Activated naive CD4-positive, alpha-beta T cell treated with Interleukin-2 at 50 U/mL for 16 hours (primary cell): ENCODE results near the gene EFEMP2.

Source experiments
- DNase-seq: peaks from one replicate; pipeline ENCODE4 v3.0.0-alpha.2; 2020

Gene EFEMP2

DNA sequence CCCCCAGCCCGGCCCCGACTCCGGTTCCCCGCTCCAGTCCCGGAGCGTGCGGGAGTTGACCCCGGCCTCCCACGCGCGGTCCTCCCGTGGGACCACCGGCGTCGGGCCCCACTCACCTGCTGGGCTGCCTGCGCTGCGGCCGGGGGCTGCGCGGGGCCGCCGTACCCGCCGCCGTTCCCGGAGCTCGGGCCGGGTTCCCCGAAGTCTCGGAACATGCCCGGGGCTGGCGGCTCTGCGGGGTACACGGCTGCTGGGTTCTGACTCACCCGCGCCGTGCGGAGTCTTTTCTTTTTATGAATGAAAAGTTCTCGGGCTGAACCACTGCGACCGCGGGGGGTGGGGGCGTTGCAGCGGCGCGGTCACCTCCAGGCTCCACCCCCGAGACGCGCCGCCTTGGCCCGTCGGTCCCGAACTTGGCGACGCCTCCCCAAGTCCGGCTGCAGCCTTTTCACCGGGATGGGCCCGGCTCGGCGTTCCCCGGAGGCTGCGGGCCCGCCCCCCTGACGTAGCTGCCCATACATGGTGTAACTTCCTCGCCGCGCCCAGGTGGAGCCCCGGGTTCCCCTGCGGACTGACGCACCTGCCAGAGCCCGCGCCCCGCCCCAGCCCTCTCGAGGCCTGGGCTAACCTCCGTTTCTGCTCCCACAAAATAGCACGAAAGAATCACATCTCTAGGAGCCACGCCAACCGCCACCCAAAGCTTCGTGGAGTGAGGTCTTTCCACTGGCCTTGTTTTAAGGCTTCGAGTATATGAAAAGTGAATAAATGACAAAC, 27.7 kb upstream of the EFEMP2 start, which contains the start of gene FOSL1:
Gene FOSL1, minus strand, starts transcription at position 264 of the 774 bp plus-strand sequence. Its CDS starts 49 bp downstream, at position 215.
- peak; percentile 95 for DNase-seq

DNA sequence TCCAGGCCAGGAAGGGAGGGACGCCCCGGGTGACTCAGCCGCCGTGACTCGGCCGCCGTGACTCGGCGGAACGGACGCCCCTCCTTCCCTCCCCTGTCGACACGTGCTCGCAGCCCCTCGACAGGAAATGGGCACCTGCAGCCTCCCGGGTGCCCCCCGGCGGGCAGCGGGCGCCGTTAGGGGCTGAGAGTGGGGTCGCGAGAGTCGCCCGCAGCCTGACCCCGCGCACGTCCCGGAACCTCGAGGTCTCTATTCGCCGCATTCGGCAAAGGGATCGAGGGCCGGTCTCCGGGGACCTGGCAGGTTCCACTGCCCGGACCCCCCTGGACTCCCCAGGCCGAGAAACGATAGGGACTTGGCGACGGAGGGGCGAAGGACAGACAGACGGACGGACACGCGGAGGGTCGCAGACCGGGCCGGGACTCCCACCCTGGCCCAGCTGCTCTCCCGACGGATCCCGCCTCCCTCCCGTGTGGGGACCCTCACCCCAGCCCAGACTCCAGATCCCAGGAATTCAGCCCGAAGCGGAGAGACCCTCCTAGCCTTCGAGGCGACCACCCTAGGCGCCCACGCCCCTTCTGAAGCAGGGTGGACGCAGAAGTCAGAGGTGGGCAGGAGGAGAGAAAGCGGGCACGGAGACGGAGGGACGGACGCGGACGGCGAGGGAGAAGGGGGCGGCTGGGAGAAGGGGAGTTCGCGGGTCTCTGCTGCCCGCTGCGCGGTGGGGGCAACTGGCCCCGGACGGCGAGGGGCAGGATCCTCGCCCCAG, 26.9 kb upstream of the EFEMP2 start:
- peak; percentile 80 for DNase-seq

DNA sequence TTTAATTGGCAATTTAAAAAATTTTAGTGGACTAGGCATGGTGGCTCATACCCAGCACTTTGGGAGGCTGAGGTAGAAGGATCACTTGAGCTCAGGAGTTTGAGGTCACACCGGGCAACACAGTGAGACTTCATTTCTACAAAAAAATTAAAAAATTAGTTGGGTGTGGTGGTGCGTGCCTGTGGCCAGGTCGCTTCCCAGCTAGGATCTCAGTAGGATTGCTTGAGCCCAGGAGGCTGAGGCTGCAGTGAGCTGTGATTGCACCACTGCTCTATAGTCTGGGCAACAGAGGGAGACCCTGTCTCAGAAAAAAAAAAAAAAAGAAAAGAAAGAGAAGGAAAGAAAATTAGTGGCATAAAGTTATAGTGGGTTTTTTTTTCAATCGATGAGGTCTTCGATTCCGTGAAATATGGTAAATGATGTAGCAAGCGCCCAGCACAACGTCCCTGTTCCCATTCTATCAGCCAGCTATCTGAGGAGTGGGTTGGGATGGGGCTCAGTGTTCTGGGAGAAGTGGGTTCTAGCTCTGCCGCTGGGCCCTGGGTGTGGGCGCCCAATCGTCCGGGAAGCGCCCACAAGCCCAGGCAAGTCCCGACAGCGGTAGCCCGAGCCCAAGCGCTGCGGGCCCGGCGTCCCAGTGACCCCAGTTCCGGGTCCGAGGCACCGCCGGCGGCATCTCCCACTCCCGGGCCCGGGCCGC, 26.2 kb upstream of the EFEMP2 start:
- no peak for DNase-seq

DNA sequence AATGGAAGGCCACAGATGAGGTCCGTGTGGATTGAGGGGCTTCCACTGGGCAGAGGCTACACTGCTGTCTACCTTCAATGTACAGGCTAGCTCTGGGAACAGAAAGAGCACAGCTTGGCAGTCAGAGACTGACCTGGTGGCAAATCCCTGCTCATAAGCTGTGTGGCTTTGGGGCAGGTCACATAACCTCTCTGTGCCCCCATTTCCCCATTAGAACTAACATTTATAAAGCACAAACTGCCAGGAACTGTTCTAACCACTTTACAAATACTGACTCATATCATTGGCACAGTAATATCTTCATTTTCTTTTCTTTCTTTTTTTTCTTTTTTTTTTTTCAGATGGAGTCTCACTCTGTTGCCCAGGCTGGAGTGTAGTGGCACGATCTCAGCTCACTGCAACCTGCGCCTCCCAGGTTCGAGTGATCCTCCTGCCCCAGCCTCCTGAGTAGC, 24.4 kb upstream of the EFEMP2 start:
- no peak for DNase-seq

DNA sequence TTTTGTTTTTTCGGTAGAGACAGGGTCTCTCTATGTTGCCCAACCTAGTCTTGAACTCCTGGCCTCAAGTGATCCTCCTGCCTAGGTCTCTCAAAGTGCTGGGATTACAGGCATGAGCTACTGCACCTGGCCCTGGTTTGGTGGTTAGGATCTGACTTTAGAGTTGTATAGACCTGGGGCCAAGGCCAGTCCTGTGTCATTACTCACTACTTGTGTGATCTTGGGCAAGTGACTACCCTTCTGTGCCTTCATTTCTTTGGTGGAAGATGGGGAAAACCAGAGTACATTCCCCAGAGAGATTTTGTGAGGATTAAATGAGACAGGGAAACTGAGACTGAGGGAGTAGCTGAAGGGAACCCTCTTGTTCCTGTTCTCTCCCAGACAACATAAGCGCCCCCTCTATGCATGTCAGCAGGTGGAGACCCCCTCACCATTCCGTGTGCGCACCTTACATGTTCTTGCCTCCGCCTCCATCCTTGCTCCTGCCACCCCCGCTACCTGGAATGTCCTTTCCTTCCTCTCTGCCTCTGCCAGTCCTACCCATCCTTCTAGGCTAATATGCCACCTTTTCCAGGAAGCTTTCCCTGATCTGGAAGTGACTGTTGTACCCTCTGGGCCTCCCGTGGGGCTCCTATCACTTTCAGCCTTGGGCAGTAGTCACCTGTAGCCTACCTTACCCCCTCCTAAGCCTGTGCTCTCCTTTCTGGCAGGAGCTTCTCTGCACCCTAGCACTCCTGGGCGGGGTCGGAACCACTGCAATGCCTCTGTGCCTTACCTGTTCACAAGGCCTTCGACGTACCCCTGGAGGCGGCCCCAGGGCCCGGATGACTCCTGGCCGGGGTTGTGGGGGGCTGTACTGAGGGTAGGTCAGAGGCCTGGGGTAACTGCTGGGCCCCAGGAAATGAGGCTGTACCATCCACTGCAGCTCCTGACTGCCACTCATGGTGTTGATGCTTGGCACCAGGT, 23.7 kb upstream of the EFEMP2 start:
- no peak for DNase-seq

DNA sequence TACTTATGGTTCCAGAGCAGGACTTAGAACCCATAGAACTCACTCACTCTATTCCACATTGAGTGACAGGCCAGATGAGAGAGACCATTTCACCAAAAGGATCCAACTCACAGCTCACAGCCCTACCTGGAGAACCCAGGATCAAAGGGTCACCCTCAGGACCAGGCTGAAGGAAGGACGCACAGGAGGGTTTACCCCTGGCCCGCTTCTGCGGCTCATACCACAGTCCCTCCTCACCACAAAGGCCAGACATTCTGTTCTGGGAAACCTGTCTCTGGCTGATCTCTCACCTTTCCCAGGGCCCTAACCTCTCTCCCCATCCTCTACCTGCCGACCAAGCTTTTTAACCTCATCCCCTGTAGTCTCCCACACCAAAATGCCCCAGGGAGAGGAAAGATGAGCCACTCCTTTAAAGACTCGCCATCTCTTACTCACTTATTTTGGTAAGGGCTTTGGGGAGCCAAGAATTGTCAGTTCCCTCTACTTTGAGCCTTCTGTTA, 22.9 kb upstream of the EFEMP2 start:
- DNase-seq = no peak

DNA sequence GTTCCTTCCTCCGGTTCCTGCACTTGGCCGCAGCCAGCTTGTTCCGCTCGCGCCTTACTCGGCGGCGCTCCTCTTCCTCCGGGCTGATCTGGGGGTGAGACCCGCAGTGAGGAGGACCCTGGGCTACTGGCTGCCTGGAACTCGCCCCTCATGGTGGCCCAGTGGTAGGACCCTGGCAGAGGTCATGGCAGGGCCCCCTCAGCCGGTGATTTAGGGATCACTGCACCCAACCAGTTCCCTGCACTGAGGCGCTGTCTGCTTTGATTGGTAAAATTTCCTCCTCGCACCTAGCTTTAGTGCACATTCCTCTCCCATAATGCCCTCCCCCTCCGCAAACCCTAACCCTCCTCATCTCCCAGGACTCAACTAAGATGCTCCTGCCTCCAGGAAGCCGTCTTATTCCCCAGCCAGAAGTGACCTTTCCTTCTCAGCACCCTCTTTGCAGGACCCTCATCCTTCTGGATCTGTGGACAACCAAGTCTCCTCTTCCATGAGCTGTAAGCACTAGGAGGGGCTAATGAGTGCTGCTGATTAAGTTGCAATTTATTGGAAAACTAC, 21.5 kb upstream of the EFEMP2 start:
- peak; percentile 34 for DNase-seq

DNA sequence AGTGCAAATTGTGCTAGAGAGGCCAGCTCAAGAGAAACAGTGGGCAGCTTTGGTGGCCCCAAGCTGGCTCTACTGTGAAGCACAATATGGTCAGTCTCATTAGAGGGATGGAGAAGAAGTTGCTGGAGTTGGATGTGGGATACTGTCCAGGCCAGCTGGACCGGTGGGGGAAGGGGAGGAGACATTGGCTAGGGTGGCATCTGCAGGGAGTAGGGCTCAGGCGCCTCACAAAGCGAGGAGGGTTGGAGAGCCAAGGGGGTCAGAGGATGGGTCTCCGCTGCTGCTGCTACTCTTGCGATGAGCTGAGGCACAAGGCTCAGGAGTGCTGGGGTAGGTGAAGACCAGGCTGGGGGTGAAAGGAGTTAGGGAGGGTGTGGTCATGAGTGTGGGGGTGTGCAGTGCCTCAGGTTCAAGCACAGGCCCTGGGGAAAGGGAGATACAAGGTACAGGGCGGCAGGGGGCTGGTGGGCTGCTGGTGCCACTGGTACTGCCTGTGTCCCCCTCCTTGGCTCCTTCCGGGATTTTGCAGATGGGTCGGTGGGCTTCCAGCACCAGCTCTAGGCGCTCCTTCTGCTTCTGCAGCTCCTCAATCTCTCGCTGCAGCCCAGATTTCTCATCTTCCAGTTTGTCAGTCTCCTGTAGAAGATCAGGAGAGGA, 20.2 kb upstream of the EFEMP2 start:
- no peak for DNase-seq

DNA sequence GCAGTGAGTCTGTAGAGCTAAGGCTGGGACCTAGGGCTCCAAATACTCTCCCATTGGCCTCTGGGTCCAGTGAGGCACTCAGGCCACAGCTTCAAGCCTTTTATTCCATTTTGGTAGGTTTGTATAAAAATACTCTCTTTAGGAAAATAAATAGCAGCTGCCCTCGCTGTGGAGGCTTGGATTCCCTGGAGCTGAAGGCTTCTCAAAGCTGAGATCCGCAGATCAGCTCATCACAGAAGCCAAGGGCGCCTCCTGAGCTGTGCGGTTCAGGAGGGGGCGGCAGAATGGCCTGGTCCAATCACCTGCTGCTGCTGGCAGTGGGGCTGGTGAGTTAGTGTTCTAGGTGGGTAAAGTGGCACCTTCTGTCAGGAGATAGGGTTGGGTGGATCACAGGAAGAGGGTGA, 19.5 kb upstream of the EFEMP2 start:
- DNase-seq = peak; percentile 35

DNA sequence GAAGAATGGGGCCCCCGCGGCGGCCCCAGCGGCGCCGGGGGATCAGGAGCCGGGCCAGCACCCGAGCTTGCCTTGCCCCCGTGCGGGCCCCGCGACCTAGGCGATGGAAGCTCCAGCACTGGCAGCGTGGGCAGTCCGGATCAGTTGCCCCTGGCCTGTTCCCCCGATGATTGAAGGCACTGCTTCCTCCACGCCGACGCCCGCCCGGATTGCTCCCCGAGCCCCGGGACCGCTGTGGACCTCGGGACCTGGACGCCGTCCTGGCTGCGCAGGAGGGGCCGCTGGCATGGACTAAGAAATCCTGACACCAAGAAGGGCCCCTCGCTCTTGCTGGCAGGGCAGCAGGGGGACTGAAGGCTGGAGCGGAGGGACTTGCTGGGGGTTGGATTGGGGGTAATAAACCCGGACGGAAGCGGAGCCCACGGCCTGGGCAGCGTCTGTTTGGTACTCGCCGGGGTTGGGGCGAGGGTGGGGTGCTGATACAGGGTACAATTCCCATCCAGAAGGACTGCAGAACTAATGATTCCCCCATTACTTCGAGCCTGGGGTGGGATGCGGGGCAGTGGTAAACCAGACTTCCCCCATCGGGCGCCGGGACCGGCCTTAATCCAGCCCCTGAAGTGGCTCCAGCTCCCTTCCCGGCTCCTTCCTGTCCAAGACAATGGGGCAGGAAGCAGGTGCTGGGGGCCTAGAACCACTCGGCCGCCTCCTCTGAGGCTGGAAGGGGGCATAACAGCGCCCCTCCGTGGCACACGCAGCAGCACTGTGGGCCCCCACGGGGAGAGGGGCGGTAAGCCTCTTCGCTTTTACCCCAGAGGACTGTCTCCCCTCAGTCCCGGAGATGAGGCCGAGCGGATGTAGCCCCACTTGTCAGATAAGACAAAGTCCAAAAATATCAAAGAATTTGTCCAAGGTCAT, 18.9 kb upstream of the EFEMP2 start:
- peak; percentile 17 for DNase-seq

DNA sequence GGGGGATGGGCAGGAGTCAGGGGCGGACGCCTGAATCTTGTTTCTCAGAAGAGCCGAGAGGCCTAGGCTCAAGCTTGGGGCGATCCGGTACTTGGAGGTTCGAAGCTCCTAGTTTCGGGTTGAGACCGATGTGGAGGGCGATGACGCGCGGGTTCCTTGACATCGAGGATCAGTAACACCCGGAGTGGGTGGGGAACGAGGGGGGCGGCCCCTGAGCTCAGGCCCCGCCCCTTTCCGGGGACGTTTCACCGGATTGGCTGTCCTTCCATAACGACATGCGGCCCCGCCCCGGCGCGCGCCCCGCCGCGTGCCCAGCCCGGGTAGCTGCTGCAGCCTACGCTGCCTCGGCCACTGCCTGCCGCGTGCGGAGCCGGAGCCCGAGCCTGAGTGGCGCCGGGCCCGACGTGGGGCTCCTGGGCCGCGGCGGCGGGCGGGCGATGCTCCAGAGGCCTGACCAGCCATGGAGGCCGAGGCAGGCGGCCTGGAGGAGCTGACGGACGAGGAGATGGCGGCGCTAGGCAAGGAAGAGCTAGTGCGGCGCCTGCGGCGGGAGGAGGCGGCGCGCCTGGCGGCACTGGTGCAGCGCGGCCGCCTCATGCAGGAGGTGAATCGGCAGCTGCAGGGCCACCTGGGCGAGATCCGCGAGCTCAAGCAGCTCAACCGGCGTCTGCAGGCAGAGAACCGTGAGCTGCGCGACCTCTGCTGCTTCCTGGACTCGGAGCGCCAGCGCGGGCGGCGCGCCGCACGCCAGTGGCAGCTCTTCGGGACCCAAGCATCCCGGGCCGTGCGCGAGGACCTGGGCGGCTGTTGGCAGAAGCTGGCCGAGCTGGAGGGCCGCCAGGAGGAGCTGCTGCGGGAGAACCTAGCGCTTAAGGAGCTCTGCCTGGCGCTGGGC, 18.0 kb upstream of the EFEMP2 start, which contains the start of gene CCDC85B:
Gene CCDC85B, plus strand, starts transcription at position 350 of the 895 bp plus-strand sequence. Its CDS starts 111 bp downstream, at position 461.
- peak; percentile 98 for DNase-seq

DNA sequence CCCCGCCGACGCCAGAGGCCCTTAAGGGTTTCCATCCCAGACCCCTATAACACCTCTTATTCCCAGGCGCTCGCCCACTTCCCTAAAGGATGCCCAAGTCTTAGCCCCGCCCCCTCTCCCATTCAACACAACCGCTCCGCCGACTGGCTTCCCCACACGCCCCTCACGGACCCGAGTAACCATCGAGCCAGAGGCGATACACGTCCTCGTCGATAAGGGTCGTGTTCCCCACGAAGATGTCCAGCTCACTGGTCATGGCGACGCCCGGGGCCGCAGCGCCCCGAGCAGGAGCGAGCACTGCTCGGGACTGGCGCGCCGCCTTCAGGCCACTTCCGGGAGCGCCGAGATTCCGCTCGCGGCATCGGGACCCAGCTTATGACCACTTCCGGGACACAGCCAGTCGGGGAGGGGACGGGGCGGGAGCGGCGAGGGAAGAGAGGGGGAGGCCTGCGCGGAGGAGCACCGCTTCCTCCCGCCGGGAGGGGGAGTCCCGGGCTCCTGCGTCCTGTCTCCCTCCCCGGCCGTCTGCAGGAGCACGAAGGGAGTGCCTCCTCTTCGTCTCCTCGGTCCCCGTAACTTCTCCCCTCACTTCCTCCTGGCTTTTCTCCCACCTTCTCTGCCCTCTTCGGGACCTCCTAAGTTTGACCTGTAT, 15.7 kb upstream of the EFEMP2 start, which contains the start of gene FIBP:
Gene FIBP, minus strand, starts transcription at position 309 of the 652 bp plus-strand sequence. Its CDS starts 53 bp downstream, at position 256.
- DNase-seq = peak; percentile 96

DNA sequence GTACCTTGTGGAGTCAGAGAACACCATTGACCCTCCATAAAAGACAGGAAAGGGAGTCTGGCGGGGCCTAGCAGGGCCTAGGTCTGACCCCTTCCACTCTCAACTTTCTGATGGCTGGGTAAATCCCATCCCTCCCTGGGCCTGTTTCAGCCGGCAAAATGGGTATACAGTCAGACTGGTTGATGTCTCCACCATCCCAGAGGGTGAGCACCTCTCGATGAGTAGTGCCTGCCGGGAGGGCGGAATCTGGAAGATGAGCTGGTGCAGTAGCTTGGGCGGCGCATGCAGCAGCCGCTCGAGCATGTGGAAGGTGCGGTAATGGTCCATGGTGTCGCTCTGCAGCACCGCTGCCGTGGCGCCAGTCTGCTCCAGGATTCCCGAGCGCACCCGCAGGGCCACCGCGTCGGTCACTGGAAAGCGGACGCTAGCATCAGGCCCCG, 15.1 kb upstream of the EFEMP2 start:
- DNase-seq = peak; percentile 38

DNA sequence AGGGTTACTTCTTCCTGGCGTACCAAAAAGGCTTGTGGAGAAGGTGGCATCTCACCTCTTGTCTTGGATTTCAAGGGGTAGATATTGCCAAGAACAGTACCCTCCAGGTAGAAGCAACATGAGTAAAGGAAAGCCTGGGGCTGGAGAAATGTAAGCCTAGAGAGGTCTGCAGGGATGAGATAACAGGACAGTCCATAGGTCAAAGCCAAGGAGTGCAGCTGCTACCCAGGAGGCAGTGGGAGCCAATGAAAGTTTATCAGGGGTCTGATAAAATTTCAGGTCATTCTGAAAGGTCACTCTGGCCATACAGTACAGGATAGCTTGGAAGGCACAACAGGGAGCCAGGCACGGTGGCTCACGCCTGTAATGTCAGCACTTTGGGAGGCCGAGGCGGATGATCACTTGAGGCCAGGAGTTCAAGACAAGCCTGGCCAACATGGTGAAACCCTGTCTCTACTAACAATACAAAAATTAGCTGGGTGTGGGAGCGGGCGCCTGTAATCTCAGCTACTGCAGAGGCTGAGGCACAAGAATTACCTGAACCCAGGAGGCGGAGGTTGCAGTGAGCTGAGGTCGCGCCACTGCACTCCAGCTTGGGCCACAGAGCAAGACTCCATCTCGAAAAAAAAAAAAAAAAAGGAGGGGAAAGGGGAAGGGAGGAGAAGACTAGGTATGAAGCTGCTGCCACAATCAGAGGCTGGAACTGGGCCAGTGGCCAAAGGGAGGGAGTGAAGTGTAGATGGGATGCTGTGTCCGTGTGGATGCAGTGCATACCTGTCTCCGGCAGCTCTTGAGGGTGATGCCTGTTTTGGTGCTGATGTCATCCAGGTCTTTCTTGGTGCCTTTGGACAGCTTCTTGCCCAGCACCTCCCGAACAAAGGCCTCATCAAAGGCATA, 14.5 kb upstream of the EFEMP2 start:
- no peak for DNase-seq

DNA sequence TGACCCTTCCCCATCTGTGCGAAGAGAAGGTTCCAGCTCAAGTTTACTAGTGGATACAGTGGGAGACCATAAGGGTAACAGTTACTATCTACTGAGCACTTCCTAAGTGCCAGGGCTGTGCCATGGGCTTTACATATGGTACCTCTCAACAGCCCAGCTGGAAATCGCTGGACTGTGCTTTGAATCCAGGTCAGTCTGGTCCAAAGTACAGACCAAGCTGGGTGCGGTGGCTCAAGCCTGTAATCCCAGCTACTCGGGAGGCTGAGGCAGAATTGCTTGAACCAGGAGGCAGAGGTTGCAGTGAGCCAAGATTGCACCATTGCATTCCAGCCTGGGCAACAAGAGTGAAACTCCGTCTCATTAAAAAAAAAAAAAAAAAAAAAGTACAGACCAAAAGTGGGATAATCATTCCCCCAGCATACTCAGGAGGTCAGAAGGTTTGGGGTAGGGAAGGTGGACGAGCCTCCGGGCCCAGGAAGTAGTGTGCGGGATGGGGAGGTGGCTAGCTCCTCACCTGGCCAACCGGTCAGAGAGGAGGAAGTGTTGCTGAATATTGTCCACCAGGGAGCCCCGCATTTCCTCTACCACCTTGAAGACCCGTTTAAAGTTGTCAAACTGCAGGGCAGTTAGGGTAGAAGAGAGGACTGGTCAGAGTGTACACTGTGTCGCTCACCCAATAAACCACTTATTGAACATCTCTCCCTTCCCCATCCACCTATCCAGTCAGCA, 13.4 kb upstream of the EFEMP2 start:
- no peak for DNase-seq

DNA sequence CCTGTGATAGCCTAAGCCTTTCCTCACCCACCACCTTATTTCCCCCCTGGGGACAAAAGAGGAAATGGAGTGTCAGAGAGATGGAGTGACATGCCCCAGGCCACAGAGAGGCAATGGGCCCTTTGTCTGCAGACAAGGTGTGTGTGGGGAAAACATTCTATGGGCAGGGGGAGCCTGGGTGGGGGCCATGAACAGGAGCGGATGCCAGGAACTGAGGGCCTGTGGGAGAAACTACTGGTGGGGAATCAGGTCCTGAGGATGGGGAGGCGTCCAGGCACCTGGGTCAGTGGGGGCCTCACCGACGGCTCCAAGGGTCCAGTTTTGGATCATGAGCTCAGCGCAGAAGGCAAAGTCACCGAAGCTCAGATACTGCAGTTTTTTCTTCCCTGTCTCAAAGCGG, 12.6 kb upstream of the EFEMP2 start:
- DNase-seq = no peak
